ENCODE data around the gene ANKRD9. TPM values are rescaled to one million over a fixed set of nuclear protein-coding genes. Genes with fewer than 3 reads are reported as not detected.

ANKRD9 gene
- total and polyA plus RNA-seq, 2 donors (not counting 3 experiments of a cell fraction or from before 2014, with no cell fraction given), result 21.0 to 24.6 TPM

DNA sequence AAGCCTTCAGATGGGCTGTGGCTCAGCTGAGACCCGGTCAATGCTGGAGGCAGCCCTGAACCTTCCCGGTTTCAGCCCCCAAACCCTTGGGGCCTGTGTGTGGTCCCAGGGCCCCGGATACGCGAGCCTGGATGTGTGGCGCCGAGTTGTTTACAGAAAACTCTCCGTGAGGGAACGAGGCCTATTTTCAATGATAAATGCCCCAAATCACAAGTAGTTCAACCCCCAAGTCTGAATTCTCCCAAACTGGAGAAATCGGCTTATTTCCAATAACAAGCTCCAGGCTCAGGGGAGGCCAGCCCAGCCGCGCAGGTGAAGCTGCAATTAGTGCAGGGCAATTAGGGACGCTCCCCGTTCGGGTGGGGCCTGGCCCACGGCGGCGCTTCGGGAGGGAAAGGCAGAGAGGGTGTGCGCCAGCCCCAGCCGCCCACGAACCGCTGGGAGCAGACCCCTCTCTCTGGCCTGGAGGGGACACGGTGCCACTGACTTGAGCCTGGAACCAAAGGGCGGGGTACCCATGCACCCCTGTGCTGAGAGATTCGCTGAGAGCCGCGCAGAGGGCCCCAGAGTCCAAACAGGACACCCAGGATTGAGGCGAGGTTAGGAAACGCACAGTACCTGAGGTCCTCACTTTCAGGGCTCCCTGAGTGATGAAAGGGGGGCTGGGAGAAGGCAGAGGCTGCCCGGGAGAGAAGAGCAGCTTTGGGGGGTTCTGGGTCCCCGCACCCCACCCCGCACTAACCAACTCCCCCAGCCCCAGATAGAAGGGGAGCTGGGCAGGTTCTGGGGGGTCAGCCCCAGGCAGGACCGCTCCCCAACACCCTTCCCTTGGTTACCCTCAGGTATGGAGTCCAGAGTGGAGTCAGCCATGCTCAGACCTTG is 14.2 kb upstream of the ANKRD9 start:
- H3K9ac ChIP-seq (replicated peaks; ENCODE audit: extremely low read depth, insufficient read depth, low read length), result no peak overlapping the region
- POLR2A ChIA-PET, result interaction anchor here (0.5 to 1.1 kb wide), 4 partner anchors 47 to 429 kb away, joined by 3 to 4 read pairs (median 3); no protein-coding TSS in a partner anchor
- no peaks in the 10 kb centered on the region for H4K20me1 ChIP-seq (replicated peaks; ENCODE audit: control insufficient read depth, extremely low read depth, insufficient read depth, low read length)
- H3K4me1 ChIP-seq (ENCODE audit: control insufficient read depth, extremely low read depth, insufficient read depth, low read length), result peaks cover 28% of the 10 kb centered on the region
- no peaks in the 10 kb centered on the region for H3K79me2 ChIP-seq (ENCODE audit: control insufficient read depth, insufficient read depth, low read length)
- no peaks in the 10 kb centered on the region for H3K9me1 ChIP-seq (replicated peaks; ENCODE audit: control insufficient read depth, extremely low read depth, insufficient read depth, low read length)
- H3K27ac ChIP-seq (ENCODE audit: insufficient read depth, low read depth, low read length), result no peak overlapping the region
- no peaks in the 10 kb centered on the region for H3K36me3 ChIP-seq (ENCODE audit: control insufficient read depth in 2 of 2, extremely low read depth in 1 of 2, insufficient read depth in 2 of 2, low read length in 2 of 2)
- dilution Hi-C loops (cut with MboI; ENCODE audit: extremely low pct_ligation_motif_present, low sequenced_read_pairs), result no loop called here
- peak overlapping the region; percentile 71 for H2AFZ ChIP-seq (ENCODE audit: low read depth, low read length)
- intact Hi-C loops (cut with micrococcal nuclease), result loop anchor here (1.0 to 10.0 kb wide), 5 partner anchors 68 to 255 kb away; partner anchors contain the start of gene RCOR1
- TF ChIP-seq POLR2AphosphoS5 (IDR thresholded peaks at IDR 0.05; ENCODE audit: insufficient read depth, low read depth, low read length), result no peak
- no peak for TF ChIP-seq GATA2 (IDR thresholded peaks at IDR 0.05; ENCODE audit: insufficient read depth, insufficient read length, low read depth, low read length)
- no peak for TF ChIP-seq JUN (IDR thresholded peaks at IDR 0.05; ENCODE audit: borderline replicate concordance, insufficient read depth, insufficient read length, low read depth)
- TF ChIP-seq, protein P1, sequence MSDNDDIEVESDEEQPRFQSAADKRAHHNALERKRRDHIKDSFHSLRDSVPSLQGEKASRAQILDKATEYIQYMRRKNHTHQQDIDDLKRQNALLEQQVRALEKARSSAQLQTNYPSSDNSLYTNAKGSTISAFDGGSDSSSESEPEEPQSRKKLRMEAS (IDR thresholded peaks at IDR 0.05; ENCODE audit: insufficient read depth, insufficient read length), result no peak
- no peak for TF ChIP-seq MYC (IDR thresholded peaks at IDR 0.05; ENCODE audit: low read depth, low read length)
- no peak for TF ChIP-seq EZH2 (IDR thresholded peaks at IDR 0.05; ENCODE audit: borderline replicate concordance, low read depth, low read length, severe bottlenecking)
- TF ChIP-seq, protein P2, sequence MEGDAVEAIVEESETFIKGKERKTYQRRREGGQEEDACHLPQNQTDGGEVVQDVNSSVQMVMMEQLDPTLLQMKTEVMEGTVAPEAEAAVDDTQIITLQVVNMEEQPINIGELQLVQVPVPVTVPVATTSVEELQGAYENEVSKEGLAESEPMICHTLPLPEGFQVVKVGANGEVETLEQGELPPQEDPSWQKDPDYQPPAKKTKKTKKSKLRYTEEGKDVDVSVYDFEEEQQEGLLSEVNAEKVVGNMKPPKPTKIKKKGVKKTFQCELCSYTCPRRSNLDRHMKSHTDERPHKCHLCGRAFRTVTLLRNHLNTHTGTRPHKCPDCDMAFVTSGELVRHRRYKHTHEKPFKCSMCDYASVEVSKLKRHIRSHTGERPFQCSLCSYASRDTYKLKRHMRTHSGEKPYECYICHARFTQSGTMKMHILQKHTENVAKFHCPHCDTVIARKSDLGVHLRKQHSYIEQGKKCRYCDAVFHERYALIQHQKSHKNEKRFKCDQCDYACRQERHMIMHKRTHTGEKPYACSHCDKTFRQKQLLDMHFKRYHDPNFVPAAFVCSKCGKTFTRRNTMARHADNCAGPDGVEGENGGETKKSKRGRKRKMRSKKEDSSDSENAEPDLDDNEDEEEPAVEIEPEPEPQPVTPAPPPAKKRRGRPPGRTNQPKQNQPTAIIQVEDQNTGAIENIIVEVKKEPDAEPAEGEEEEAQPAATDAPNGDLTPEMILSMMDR (IDR thresholded peaks at IDR 0.05; ENCODE audit: extremely low read depth in 1 of 2, insufficient read depth in 1 of 2, low read depth in 1 of 2, low read length in 2 of 2), result no peak
- no peak for TF ChIP-seq FOS (IDR thresholded peaks at IDR 0.05; ENCODE audit: borderline replicate concordance, insufficient read depth, low read length)
- no peak for TF ChIP-seq POLR2A (IDR thresholded peaks at IDR 0.05; ENCODE audit: low read depth, low read length)
- peak overlapping the region; percentile 6 for H3K4me2 ChIP-seq (ENCODE audit: insufficient read depth, low read length)
- no peak for DNase-seq (ENCODE audit: low read depth, low spot score)
- CTCF ChIA-PET, result interaction anchor here (0.6 to 3.0 kb wide), 28 partner anchors 12 to 394 kb away, joined by 3 to 40 read pairs (median 4); partner anchors contain the start of gene ANKRD9
- no peak for FAIRE-seq
- BruUV-seq (replicated peaks), result no TSS peak
- H3K4me3 ChIP-seq (replicated peaks in 1 of 3; ENCODE audit: insufficient read depth in 1 of 3, low read depth in 1 of 3, low read length in 3 of 3), result no peak overlapping the region
- no peaks in the 10 kb centered on the region for H3K27me3 ChIP-seq (ENCODE audit: control insufficient read depth in 2 of 2, insufficient read depth in 2 of 2, low read length in 2 of 2)
- no peaks in the 10 kb centered on the region for H3K9me3 ChIP-seq (replicated peaks; ENCODE audit: control insufficient read depth, insufficient read depth, low read length)
